Ascending aorta (tissue), 2 donors: Measurements from ENCODE around the gene RBM20. TPM values are rescaled to one million over a fixed set of nuclear protein-coding genes. Genes with fewer than 3 reads are reported as not detected.
"Not testable (repeated sequence)": the region's sequence is repeated elsewhere in the genome, so short reads cannot be mapped to it uniquely, and the experiment has no call there.

Source experiments
- DNase-seq, 2 donors: peaks; one replicate each; pipeline ENCODE4 v3.0.0-alpha.2; 2019; ENCODE audit warnings: low spot score in 2 of 2
- H3K27ac ChIP-seq, 2 donors: fragments of 200-600 bp; sonication (generic); one replicate each; pipeline ENCODE4 v1.5.1; 2016 to 2017; ENCODE audit warnings: mild to moderate bottlenecking in 1 of 2
- H3K27me3 ChIP-seq: fragments of 200-600 bp; sonication (generic); one replicate; pipeline ENCODE4 v1.5.1; 2017
- H3K36me3 ChIP-seq, 2 donors: fragments of 200-600 bp; sonication (generic); one replicate each; pipeline ENCODE4 v1.5.1; 2016
- H3K4me1 ChIP-seq, 2 donors: fragments of 200-600 bp; sonication (generic); one replicate each; pipeline ENCODE4 v1.5.1; 2016 to 2017; ENCODE audit warnings: mild to moderate bottlenecking in 1 of 2
- H3K4me3 ChIP-seq, 2 donors: fragments of 200-600 bp; sonication (generic); one replicate each; pipeline ENCODE4 v1.5.1; 2016 to 2017; ENCODE audit warnings: mild to moderate bottlenecking in 1 of 2
- H3K9me3 ChIP-seq, 2 donors: fragments of 200-600 bp; sonication (generic); one replicate each; pipeline ENCODE4 v1.5.1; 2016
- intact Hi-C: fragments of 100-400 bp; cut with DNase I; formaldehyde crosslinking; loops from one replicate; pipeline ENCODE4 v1.15.1; 2023
- total RNA-seq: library from RNA; depleted of rRNA; stranded (reverse); fragments of >200 nt; gene quantifications from one replicate; pipeline ENCODE4 v1.1.0, GENCODE V29; 2016
- TF ChIP-seq, protein P1 (sequence below), 3 experiments: fragments of 200-600 bp in 2 of 3; fragments of 450-650 bp in 1 of 3; sonication (generic) in 2 of 3; IDR thresholded peaks; one replicate each; pipeline ENCODE4 v1.5.1; 2016 to 2019; ENCODE audit warnings: antibody characterized with exemption in 3 of 3, mild to moderate bottlenecking in 1 of 3, moderate library complexity in 1 of 3

The RBM20 gene
- total RNA-seq, 1 donor from 2014 or later: 4.8 TPM

DNA sequence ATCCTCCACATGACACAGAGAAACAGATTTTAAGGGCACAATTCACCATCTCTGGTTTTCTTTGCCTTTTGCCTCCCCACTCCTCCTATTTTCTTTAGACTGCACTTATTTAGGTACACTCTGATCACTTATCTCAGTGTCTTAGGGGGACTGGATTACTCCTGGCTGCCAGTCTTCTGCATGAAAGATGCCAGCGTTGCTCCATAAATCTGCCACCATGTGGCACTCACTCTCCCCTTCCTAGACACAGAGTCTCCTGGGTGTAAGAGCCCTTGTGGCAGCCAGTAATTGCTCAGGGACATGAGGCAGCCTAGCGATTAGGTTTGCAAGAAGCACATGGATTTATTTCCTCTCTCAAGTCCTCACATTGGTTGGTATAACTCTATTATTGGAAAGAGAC, 34.5 kb upstream of the RBM20 start:
- Histone ChIP-seq H3K4me3 (no peak overlapping the region), H3K4me1 (no peaks in the 10 kb centered on the region), H3K27ac (peak overlapping the region in 1 of 2 donors; percentile 40), H3K9me3 (no peaks in the 10 kb centered on the region), H3K36me3 (peaks cover 6 to 13% of the 10 kb centered on the region in 2 donors), H3K27me3 (no peaks in the 10 kb centered on the region)
- DNase-seq: no peak
- TF ChIP-seq, protein P1, sequence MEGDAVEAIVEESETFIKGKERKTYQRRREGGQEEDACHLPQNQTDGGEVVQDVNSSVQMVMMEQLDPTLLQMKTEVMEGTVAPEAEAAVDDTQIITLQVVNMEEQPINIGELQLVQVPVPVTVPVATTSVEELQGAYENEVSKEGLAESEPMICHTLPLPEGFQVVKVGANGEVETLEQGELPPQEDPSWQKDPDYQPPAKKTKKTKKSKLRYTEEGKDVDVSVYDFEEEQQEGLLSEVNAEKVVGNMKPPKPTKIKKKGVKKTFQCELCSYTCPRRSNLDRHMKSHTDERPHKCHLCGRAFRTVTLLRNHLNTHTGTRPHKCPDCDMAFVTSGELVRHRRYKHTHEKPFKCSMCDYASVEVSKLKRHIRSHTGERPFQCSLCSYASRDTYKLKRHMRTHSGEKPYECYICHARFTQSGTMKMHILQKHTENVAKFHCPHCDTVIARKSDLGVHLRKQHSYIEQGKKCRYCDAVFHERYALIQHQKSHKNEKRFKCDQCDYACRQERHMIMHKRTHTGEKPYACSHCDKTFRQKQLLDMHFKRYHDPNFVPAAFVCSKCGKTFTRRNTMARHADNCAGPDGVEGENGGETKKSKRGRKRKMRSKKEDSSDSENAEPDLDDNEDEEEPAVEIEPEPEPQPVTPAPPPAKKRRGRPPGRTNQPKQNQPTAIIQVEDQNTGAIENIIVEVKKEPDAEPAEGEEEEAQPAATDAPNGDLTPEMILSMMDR (IDR thresholded peaks at IDR 0.05): no peak
- intact Hi-C loops: loop anchor here (2.0 to 5.0 kb wide), 4 partner anchors 63 to 283 kb away; no protein-coding TSS in a partner anchor

DNA sequence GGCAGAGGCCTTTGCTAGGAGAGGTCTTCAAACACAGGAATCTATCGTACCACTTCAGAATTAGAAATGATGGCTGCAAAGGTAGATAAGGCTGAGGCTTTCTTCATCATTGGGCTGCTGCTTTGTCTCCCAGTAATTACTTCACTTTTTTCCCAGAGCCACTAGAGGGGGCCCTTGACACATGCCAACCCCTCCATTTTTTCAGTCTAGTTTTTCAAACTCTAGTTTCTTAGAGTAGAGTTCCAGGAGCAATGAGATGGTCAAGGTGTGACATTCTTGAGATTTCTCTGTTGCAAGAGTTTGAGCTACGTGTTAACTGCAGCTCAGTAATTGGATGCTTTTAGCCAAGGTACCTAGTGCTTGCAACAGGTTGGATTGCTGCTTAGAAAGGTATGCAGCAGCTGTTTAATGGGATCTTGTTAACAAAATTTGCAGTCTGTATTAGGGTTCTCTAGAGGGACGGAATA, 33.8 kb upstream of the RBM20 start:
- Histone ChIP-seq H3K27me3 (no peaks in the 10 kb centered on the region), H3K27ac (peak overlapping the region in 1 of 2 donors; percentile 40), H3K4me1 (no peaks in the 10 kb centered on the region), H3K36me3 (peaks cover under 1 to 6% of the 10 kb centered on the region in 2 donors), H3K4me3 (no peak overlapping the region), H3K9me3 (no peaks in the 10 kb centered on the region)
- intact Hi-C loops: loop anchor here (2.0 to 5.0 kb wide), 4 partner anchors 62 to 282 kb away; no protein-coding TSS in a partner anchor
- TF ChIP-seq, protein P1 (IDR thresholded peaks at IDR 0.05): peak; percentile 65 to 88 (median 76)
- no peak for DNase-seq

DNA sequence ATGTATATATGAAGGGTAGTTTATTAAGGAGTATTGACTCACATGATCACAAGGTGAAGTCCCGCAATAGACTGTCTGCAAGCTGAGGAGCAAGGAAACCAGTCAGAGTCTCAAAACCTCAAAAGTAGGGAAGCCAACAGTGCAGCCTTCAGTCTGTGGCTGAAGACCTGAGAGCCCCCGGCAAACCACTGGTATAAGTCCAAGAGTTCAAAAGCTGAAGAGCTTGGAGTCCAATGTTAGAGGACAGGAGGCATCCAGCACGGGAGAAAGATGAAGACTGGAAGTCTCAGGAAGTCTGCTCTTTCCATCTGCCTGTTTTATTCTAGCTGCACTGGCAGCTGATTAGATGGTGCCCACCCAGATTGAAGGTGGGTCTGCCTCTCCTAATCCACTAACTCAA, 33.4 kb upstream of the RBM20 start:
- H3K4me3 ChIP-seq, H3K4me1 ChIP-seq, H3K27me3 ChIP-seq, H3K36me3 ChIP-seq, H3K9me3 ChIP-seq, DNase-seq, H3K27ac ChIP-seq: not testable (repeated sequence)
- intact Hi-C loops: loop anchor here (2.0 to 5.0 kb wide), 4 partner anchors 62 to 282 kb away; no protein-coding TSS in a partner anchor

GRCh38 chr10:110612087-110612486, 32.0 kb upstream of the RBM20 start:
- TF ChIP-seq, protein P1 (IDR thresholded peaks at IDR 0.05): no peak
- Histone ChIP-seq H3K36me3 (no peaks in the 10 kb centered on the region), H3K27ac (no peak overlapping the region), H3K9me3 (no peaks in the 10 kb centered on the region), H3K4me3 (no peak overlapping the region), H3K27me3 (no peaks in the 10 kb centered on the region), H3K4me1 (no peaks in the 10 kb centered on the region)
- no peak for DNase-seq
- intact Hi-C loops: loop anchor here (5.0 kb wide), 1 partner anchor 120 kb away; no protein-coding TSS in a partner anchor

- H3K36me3 ChIP-seq: no peaks in the 10 kb centered on the region
- DNase-seq: no peak
- no peaks in the 10 kb centered on the region for H3K9me3 ChIP-seq
- H3K4me3 ChIP-seq: no peak overlapping the region
- no peaks in the 10 kb centered on the region for H3K4me1 ChIP-seq
- intact Hi-C loops: loop anchor here (5.0 kb wide), 1 partner anchor 120 kb away; no protein-coding TSS in a partner anchor
- no peak overlapping the region for H3K27ac ChIP-seq
- H3K27me3 ChIP-seq: no peaks in the 10 kb centered on the region
- TF ChIP-seq, protein P1 (IDR thresholded peaks at IDR 0.05): no peak
Observed at GRCh38 chr10:110612629-110613028, 31.5 kb upstream of the RBM20 start.

- Histone ChIP-seq H3K27ac (no peak overlapping the region), H3K4me3 (no peak overlapping the region), H3K36me3 (no peaks in the 10 kb centered on the region), H3K27me3 (no peaks in the 10 kb centered on the region), H3K4me1 (no peaks in the 10 kb centered on the region), H3K9me3 (no peaks in the 10 kb centered on the region)
- DNase-seq: no peak
- intact Hi-C loops: loop anchor here (5.0 kb wide), 1 partner anchor 119 kb away; no protein-coding TSS in a partner anchor
- TF ChIP-seq, protein P1 (IDR thresholded peaks at IDR 0.05): no peak
Observed at GRCh38 chr10:110613341-110613995, 30.7 kb upstream of the RBM20 start.
